Left hindlimb (tissue), 1 donor: ENCODE results near the gene LIPI.
"Not testable (repeated sequence)": the region's sequence is repeated elsewhere in the genome, so short reads cannot be mapped to it uniquely, and the experiment has no call there.

Experiments
- DNase-seq: peaks from one replicate; pipeline ENCODE4 v3.0.0-alpha.2; 2018

Gene LIPI

GRCh38 chr21:14072761-14073535 lies 137.8 kb downstream of the LIPI start:
- DNase-seq, result no peak

DNA sequence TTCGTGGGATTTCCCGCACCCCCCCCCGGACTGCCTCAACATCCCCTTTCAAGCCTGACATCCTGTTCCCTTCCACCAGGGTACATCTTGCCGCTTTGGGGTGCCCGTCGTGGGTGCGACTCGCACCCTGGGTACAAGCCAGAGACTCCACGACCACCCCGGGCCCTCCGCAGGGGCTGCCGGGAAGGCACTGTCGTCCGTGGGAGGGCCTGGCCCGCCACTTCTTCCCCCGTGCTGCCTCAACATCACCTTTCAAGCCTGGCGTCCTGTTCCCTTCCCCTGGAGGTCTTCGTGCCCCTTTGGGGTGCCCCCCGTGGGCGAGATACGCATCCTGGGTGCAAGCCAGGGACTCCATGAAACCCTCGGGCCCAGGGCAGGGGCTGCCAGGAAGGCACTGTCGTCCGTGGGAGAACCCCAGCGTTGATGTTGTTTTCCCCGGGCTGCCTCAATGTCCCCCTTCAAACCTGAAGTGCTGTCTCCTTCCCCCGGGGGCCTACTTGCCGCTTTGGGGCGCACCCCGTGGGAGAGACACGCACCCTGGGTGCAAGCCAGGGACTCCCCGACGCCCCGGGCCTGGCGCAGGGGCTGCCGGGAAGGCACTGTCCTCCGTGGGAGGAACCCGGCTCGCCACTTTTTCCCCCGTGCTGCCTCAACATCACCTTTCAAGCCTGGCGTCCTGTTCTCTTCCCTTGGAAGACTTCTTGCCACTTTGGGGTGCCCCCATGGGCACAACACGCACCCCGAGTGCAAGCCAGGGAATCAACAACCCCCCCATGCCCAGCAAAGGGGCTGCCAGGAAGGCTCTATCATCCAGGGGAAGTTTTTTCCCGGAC lies 138.6 kb downstream of the LIPI start:
- DNase-seq, result no peak

DNA sequence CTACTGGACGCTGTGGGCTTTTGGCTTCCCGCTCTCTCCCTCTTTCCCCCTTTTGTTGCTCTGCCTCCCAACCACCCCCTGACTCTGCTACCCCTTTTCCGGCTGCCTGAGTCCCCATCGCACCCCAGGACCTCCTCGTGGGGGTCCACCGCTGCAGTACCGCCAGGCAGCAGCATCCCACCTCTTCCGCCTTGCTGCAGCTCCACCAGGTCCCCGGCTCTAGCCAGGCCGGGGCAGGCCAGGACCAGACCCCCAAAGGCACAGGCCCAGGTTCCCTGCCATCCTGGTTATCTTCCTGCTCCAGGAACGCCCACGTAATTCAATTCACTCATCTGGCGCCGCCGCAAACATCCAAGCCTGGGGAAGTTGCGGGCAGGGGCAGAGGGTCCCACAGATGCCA lies 139.8 kb downstream of the LIPI start:
- DNase-seq, result no peak

GRCh38 chr21:14070049-14070893 lies 140.5 kb downstream of the LIPI start:
- no peak for DNase-seq

DNA sequence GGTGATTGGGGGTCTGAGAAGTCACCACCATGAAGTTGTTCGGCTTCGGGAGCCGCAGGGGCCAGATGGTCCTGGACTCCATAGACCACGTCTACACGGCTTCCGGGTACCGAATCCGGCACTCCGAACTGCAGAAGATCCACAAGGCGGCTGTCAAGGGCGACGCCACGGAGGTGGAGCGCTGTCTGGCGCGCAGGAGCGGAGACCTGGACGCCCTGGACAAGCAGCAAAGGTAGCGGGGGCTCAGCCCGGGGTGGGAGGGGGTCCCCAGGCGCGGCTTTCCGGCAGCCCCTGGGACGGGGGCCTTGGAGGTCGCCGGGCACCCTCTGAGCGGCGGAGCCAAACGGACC lies 146.5 kb downstream of the LIPI start:
- no peak for DNase-seq

- not testable (repeated sequence) for DNase-seq
Measured at GRCh38 chr21:14063620-14064295, 147.0 kb downstream of the LIPI start.

- DNase-seq, result not testable (repeated sequence)
Measured at GRCh38 chr21:14062684-14063083, 148.1 kb downstream of the LIPI start.

DNA sequence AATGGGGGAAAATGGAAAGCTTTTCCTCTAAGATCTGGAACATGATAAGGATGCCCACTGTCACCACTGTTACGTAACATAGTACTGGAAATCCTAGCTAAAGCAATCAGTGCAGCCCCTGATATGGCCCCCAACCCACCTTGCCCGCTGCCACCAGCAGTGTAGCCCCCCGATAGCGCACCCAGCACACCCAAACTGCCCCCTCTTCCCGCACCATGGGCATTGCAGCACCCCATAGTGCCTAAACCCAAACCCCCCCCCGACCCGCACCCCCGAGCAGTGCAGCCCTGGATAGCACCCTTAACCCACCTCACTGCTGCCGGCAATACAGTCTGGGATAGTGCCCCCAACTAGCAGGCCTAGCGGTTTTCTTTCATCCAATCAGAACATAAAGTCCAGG lies 148.9 kb downstream of the LIPI start:
- DNase-seq, result not testable (repeated sequence)

DNA sequence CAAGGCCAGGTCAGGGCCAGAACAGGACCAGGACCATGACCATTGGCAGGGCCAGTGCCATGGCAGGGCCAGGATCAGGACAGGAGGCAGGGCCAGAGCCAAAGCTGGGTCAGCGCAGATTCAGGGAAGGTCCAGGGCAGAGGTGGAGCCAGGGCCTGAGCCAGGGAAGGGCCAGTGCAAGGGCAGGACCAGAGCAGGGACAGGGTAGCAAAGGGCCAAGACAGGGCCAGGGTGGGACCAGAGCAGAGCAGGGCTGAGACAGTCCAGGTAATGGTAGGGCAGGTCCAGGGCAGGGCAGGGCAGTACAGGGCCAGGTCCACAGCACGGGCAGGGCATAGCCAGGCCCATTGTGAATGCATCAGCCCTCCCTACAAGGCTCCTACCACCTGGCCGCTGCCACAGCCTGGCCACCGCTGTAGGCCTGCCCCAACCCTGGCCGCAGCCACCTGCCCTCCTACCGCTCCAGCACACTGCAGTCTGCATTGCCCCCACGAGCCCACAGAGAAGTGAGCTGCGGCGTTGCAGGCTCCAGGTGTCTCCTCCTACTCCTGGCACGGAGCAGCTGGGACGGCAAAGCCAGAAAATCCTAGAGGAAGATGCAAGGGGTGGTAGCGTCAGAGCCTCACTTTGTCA lies 151.6 kb downstream of the LIPI start:
- DNase-seq, result not testable (repeated sequence)
